Measurements from ENCODE around the gene PTPRG. TPM values are rescaled to one million over a fixed set of nuclear protein-coding genes. Genes with fewer than 3 reads are reported as not detected.

PTPRG gene
- total and polyA plus RNA-seq, 2 of the 13 experiments (the other 11 are each of a cell fraction or from before 2014, with no cell fraction given): 8.0 to 25.3 TPM

DNA sequence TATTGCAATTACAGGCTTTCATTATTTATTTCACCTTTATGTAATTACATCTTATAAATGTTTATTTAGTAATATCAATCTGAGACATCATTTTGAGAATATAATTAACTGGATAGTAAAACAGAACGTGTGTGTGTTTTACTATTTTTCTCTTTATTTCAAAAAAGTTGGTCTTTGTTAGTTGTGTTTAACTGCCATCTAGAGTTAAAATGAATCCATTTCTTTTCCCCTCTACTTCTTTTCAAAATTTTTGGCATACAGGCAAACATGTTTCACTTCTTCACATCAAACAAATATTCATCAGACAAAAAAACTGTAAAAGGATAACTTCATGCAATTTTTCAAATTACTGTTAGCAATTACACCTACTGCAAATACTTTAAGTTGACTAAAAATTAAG is 750.8 kb downstream of the PTPRG start:
- H3K4me1 ChIP-seq (ENCODE audit: insufficient read depth, low read length): no peaks in the 10 kb centered on the region
- DNase-seq (ENCODE audit: low spot score) (no peak), ATAC-seq (no peak), FAIRE-seq (no peak)
- no peak for TF ChIP-seq HNRNPK (IDR thresholded peaks at IDR 0.05; ENCODE audit: low read depth, low read length, poor library complexity, severe bottlenecking)
- no TSS peak for BruUV-seq (replicated peaks)
- H3K27ac ChIP-seq (ENCODE audit: extremely low read length, insufficient read depth, low read length): no peak overlapping the region
- 0% methylated on average over 1 of the region's 1 CpG for WGBS (ENCODE audit: low lambda C conversion rate)
- no peaks in the 10 kb centered on the region for H4K20me1 ChIP-seq (ENCODE audit: insufficient read depth, low read length)
- H3K4me3 ChIP-seq (replicated peaks in 1 of 3; ENCODE audit: insufficient read depth in 1 of 3, low read depth in 2 of 3, low read length in 3 of 3): no peak overlapping the region
- H3K36me3 ChIP-seq (replicated peaks in 1 of 2; ENCODE audit: control insufficient read depth in 1 of 2, insufficient read depth in 2 of 2, low read length in 2 of 2): no peaks in the 10 kb centered on the region
- ChIA-PET POLR2A (no interaction called here), CTCF (ENCODE audit: low intra/inter-chr PET ratio, low total read pairs) (no interaction called here)
- H3K27me3 ChIP-seq (ENCODE audit: control insufficient read depth in 1 of 2, insufficient read depth in 2 of 2, low read length in 2 of 2): no peaks in the 10 kb centered on the region; a peak in 1 of 5 replicates
- H3K9ac ChIP-seq (ENCODE audit: insufficient read depth, low read depth, low read length): no peak overlapping the region
- intact Hi-C loops (cut with micrococcal nuclease; ENCODE audit: unreplicated experiment): no loop called here
- no peak overlapping the region for H3K4me2 ChIP-seq (ENCODE audit: low read depth, low read length)
- H2AFZ ChIP-seq (ENCODE audit: low read length): no peak overlapping the region
- H3K9me3 ChIP-seq (ENCODE audit: low read length): no peaks in the 10 kb centered on the region
- in situ Hi-C loops (cut with HindIII; ENCODE audit: extremely low pct_ligation_motif_present, low pct_unique_long_range_greater_than_20kb): no loop called here
- no peaks in the 10 kb centered on the region for H3K79me2 ChIP-seq (ENCODE audit: insufficient read depth, low read length)

DNA sequence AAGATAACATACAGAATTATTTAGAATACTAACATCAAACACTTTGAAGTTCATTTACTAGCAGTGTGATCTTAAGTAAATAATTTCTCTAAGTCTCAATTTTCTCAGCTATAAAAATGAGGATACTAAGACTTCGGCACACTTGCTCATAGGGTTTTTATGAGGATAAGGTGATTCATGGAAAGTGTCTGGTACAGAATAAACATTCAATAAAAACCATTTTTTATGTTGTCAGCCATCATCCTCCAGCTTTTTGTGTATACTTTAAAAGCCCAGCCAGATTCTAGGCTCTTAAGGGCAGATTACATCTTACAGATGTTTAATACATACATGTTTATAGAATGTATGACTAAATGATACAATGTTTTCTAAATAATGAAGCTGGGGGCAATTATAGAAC is 755.2 kb downstream of the PTPRG start:
- Histone ChIP-seq H2AFZ (ENCODE audit: low read length) (no peak overlapping the region), H3K9ac (ENCODE audit: insufficient read depth, low read depth, low read length) (no peak overlapping the region), H3K9me3 (ENCODE audit: low read length) (no peaks in the 10 kb centered on the region), H4K20me1 (ENCODE audit: insufficient read depth, low read length) (no peaks in the 10 kb centered on the region), H3K4me1 (ENCODE audit: insufficient read depth, low read length) (no peaks in the 10 kb centered on the region), H3K36me3 (replicated peaks in 1 of 2; ENCODE audit: control insufficient read depth in 1 of 2, insufficient read depth in 2 of 2, low read length in 2 of 2) (no peaks in the 10 kb centered on the region), H3K27ac (ENCODE audit: extremely low read length, insufficient read depth, low read length) (no peak overlapping the region), H3K4me2 (ENCODE audit: low read depth, low read length) (no peak overlapping the region), H3K79me2 (ENCODE audit: insufficient read depth, low read length) (no peaks in the 10 kb centered on the region), H3K4me3 (replicated peaks in 1 of 3; ENCODE audit: insufficient read depth in 1 of 3, low read depth in 2 of 3, low read length in 3 of 3) (no peak overlapping the region), H3K27me3 (ENCODE audit: control insufficient read depth in 1 of 2, insufficient read depth in 2 of 2, low read length in 2 of 2) (no peaks in the 10 kb centered on the region)
- DNase-seq (ENCODE audit: low spot score) (no peak), ATAC-seq (no peak), FAIRE-seq (no peak)
- in situ Hi-C loops (cut with HindIII; ENCODE audit: extremely low pct_ligation_motif_present, low pct_unique_long_range_greater_than_20kb): no loop called here
- no TSS peak for BruUV-seq (replicated peaks)
- CTCF ChIA-PET (ENCODE audit: low intra/inter-chr PET ratio, low total read pairs): no interaction called here
- intact Hi-C loops (cut with micrococcal nuclease; ENCODE audit: unreplicated experiment): no loop called here
- 3% methylated on average over 1 of the region's 1 CpG for WGBS (ENCODE audit: low lambda C conversion rate)
- POLR2A ChIA-PET: no interaction called here
- TF ChIP-seq, protein P1, sequence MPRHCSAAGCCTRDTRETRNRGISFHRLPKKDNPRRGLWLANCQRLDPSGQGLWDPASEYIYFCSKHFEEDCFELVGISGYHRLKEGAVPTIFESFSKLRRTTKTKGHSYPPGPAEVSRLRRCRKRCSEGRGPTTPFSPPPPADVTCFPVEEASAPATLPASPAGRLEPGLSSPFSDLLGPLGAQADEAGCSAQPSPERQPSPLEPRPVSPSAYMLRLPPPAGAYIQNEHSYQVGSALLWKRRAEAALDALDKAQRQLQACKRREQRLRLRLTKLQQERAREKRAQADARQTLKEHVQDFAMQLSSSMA (CRISPR knock-in tag; IDR thresholded peaks at IDR 0.05): no peak
- TF ChIP-seq SALL2 (CRISPR knock-in tag; IDR thresholded peaks at IDR 0.05): no peak
- no peak for TF ChIP-seq SIX1 (CRISPR knock-in tag; IDR thresholded peaks at IDR 0.05; ENCODE audit: borderline replicate concordance)
- TF ChIP-seq, protein P2, sequence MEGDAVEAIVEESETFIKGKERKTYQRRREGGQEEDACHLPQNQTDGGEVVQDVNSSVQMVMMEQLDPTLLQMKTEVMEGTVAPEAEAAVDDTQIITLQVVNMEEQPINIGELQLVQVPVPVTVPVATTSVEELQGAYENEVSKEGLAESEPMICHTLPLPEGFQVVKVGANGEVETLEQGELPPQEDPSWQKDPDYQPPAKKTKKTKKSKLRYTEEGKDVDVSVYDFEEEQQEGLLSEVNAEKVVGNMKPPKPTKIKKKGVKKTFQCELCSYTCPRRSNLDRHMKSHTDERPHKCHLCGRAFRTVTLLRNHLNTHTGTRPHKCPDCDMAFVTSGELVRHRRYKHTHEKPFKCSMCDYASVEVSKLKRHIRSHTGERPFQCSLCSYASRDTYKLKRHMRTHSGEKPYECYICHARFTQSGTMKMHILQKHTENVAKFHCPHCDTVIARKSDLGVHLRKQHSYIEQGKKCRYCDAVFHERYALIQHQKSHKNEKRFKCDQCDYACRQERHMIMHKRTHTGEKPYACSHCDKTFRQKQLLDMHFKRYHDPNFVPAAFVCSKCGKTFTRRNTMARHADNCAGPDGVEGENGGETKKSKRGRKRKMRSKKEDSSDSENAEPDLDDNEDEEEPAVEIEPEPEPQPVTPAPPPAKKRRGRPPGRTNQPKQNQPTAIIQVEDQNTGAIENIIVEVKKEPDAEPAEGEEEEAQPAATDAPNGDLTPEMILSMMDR (CRISPR knock-in tag; IDR thresholded peaks at IDR 0.05): no peak
- no peak for TF ChIP-seq ZNF292 (CRISPR knock-in tag; IDR thresholded peaks at IDR 0.05; ENCODE audit: borderline replicate concordance, low read depth)
- TF ChIP-seq ZBTB38 (CRISPR knock-in tag; IDR thresholded peaks at IDR 0.05): no peak
- TF ChIP-seq, protein P3, sequence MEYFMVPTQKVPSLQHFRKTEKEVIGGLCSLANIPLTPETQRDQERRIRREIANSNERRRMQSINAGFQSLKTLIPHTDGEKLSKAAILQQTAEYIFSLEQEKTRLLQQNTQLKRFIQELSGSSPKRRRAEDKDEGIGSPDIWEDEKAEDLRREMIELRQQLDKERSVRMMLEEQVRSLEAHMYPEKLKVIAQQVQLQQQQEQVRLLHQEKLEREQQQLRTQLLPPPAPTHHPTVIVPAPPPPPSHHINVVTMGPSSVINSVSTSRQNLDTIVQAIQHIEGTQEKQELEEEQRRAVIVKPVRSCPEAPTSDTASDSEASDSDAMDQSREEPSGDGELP (IDR thresholded peaks at IDR 0.05; ENCODE audit: borderline replicate concordance, low read depth): no peak
- TF ChIP-seq, protein P4, sequence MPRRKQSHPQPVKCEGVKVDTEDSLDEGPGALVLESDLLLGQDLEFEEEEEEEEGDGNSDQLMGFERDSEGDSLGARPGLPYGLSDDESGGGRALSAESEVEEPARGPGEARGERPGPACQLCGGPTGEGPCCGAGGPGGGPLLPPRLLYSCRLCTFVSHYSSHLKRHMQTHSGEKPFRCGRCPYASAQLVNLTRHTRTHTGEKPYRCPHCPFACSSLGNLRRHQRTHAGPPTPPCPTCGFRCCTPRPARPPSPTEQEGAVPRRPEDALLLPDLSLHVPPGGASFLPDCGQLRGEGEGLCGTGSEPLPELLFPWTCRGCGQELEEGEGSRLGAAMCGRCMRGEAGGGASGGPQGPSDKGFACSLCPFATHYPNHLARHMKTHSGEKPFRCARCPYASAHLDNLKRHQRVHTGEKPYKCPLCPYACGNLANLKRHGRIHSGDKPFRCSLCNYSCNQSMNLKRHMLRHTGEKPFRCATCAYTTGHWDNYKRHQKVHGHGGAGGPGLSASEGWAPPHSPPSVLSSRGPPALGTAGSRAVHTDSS (CRISPR knock-in tag; conservative IDR thresholded peaks at IDR 0.05): no peak

Data from HepG2 (cell line).